ENCODE measurements around the gene MTURN. TPM values are rescaled to one million over a fixed set of nuclear protein-coding genes. Genes with fewer than 3 reads are reported as not detected.

MTURN gene
- total and polyA plus RNA-seq, 10 of the 15 experiments (the other 5 are each of a cell fraction or from before 2014, with no cell fraction given): 0.52 to 5.0 (median 3.3) TPM

- no peaks in the 10 kb centered on the region for H3K79me2 ChIP-seq (ENCODE audit: control insufficient read depth, insufficient read depth, low read length)
- H3K9me3 ChIP-seq (replicated peaks; ENCODE audit: control insufficient read depth, insufficient read depth, low read length): no peaks in the 10 kb centered on the region
- RAD21 ChIA-PET (ENCODE audit: unreplicated experiment): interaction anchor here (0.8 to 7.5 kb wide), 8 partner anchors 14 to 150 kb away, joined by 3 to 75 read pairs (median 4); no protein-coding TSS in a partner anchor
- SMC1A ChIA-PET (ENCODE audit: uncharacterized antibody, unreplicated experiment): interaction anchor here (1.0 to 11.2 kb wide), 8 partner anchors 10 to 271 kb away, joined by 3 to 87 read pairs (median 4); no protein-coding TSS in a partner anchor
- BruUV-seq (replicated peaks): no TSS peak
- no peaks in the 10 kb centered on the region for H3K36me3 ChIP-seq (ENCODE audit: control insufficient read depth in 2 of 2, insufficient read depth in 2 of 2, low read length in 1 of 2)
- CTCF ChIA-PET: interaction anchor here (0.8 to 10.4 kb wide), 6 partner anchors 13 to 336 kb away, joined by 3 to 78 read pairs (median 4); no protein-coding TSS in a partner anchor
- H3K4me1 ChIP-seq (ENCODE audit: control insufficient read depth, insufficient read depth, low read length): peaks cover 25% of the 10 kb centered on the region
- ATAC-seq: no peak
- TF ChIP-seq MTA3 (IDR thresholded peaks at IDR 0.05; ENCODE audit: borderline replicate concordance, low read length): no peak
- no peak for TF ChIP-seq RELB (IDR thresholded peaks at IDR 0.05; ENCODE audit: low read depth)
- no peak for TF ChIP-seq WRNIP1 (IDR thresholded peaks at IDR 0.05; ENCODE audit: borderline replicate concordance, low read depth, low read length)
- TF ChIP-seq POLR2A (IDR thresholded peaks at IDR 0.05; ENCODE audit: low read depth, low read length): no peak
- no peak for TF ChIP-seq CBX3 (IDR thresholded peaks at IDR 0.05; ENCODE audit: borderline replicate concordance, low read depth)
- no peak for TF ChIP-seq PBX3 (IDR thresholded peaks at IDR 0.05; ENCODE audit: insufficient replicate concordance, low read depth, low read length)
- TF ChIP-seq ESRRA (IDR thresholded peaks at IDR 0.05; ENCODE audit: low read length): no peak
- no peak for TF ChIP-seq NFYB (IDR thresholded peaks at IDR 0.05; ENCODE audit: insufficient read depth, low read depth, low read length)
- no peak overlapping the region for H3K4me3 ChIP-seq
- DNase-seq (ENCODE audit: low read depth, low spot score): no peak
- no peaks in the 10 kb centered on the region for H3K27me3 ChIP-seq (replicated peaks in 1 of 2; ENCODE audit: control insufficient read depth in 2 of 2, insufficient read depth in 2 of 2, low read length in 1 of 2)
- H2AFZ ChIP-seq (ENCODE audit: control insufficient read depth, low read depth, low read length): no peak overlapping the region
- no peak overlapping the region for H3K9ac ChIP-seq (ENCODE audit: control insufficient read depth, insufficient read depth, low read length)
- POLR2A ChIA-PET: interaction anchor here (0.5 to 1.6 kb wide), 3 partner anchors 12 to 111 kb away, joined by 3 to 4 read pairs (median 3); no protein-coding TSS in a partner anchor
- intact Hi-C loops (cut with micrococcal nuclease; ENCODE audit: unreplicated experiment): loop anchor here (5.0 kb wide), 2 partner anchors 37 to 272 kb away; no protein-coding TSS in a partner anchor
- H3K27ac ChIP-seq (ENCODE audit: control insufficient read depth, insufficient read depth): no peak overlapping the region
- no peaks in the 10 kb centered on the region for H4K20me1 ChIP-seq (ENCODE audit: control insufficient read depth, insufficient read depth)
- in situ Hi-C loops (cut with MboI): no loop called here
- no peak for FAIRE-seq
- H3K4me2 ChIP-seq (ENCODE audit: control insufficient read depth, insufficient read depth): no peak overlapping the region
- 98% methylated on average over 7 of the region's 7 CpGs for WGBS (ENCODE audit: insufficient coverage, insufficient replicate concordance, low lambda C conversion rate, missing lambda C conversion rate)
Measured at GRCh38 chr7:30175636-30176147, 40.9 kb downstream of the MTURN start.

All from GM12878 (cell line).